Activated CD8-positive, alpha-beta memory T cell treated with anti-CD3 and anti-CD28 coated beads for 4 hours (primary cell): ENCODE data around the gene TSPAN13.

Source experiments
- DNase-seq, 2 donors: peaks; one replicate each; pipeline ENCODE4 v3.0.0-alpha.2; 2020; ENCODE audit warnings: low read depth in 2 of 2

Gene TSPAN13

DNA sequence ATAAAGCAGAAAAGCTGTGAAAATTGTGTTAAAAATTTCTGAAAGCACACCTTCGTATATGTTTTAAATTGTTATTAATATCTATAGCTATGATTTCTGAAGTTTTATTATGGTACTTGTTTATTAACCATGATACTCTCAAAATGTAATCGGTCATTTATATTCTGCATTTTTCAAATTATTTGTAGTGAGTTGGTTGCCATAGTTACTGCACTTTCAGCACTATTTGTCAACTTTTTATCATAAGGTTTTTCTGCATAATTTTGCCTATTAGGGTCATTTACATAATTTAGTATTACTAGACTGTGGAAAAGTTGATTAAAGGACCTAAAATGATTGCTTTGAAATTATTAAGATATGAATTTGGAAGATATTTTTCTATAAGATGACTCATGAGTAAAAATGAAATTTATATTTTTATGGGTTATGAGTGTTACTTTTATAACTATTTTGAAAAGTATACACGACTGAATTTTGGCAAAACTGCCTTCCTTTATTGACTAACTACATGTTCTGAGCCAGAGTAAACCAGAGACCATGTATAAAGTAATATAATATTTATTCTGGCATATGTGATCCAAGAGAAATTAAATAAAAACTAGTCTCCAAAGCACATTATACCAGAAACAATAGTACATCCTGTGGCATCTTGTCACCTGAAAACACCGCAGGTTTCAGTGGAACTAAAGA is 59.1 kb downstream of the TSPAN13 start:
- no peak for DNase-seq

DNA sequence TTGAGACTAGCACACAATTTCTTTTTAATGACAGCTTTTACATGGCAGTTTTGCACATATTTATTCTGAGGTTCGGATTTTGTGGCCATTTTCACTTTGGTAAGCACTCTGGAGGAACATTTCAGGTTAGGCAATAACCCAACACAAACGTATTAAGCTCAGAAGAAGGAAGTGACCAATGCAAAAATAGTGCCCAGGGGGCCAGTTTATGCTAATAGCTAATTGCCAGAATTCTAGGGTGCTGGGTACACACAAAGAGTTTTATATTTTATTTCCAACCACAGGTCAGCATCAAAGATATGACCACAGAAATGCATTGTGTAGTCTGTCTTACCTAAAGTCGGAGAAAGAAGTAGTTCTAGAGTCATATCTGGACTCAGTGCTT is 59.7 kb downstream of the TSPAN13 start:
- no peak for DNase-seq

DNA sequence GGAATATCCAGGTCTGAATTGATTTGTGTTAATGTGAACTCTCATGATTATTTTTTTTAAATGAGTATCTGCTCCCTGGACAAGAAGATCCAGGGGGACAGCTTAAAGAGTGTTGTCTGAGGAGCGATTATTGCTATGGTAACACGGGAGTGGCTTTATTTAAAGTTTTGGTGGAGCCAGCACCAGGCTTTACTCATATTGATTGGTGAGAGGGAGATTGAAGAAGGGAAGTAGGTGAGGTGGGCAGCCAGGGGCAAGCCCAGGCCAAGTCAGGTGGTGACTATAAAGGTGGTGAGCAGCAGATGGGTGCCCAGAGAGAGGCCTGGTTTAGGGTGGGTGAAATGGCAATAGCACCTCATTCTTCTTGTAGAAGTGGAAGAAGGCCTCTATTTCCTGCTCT is 61.4 kb downstream of the TSPAN13 start:
- DNase-seq, result no peak

DNA sequence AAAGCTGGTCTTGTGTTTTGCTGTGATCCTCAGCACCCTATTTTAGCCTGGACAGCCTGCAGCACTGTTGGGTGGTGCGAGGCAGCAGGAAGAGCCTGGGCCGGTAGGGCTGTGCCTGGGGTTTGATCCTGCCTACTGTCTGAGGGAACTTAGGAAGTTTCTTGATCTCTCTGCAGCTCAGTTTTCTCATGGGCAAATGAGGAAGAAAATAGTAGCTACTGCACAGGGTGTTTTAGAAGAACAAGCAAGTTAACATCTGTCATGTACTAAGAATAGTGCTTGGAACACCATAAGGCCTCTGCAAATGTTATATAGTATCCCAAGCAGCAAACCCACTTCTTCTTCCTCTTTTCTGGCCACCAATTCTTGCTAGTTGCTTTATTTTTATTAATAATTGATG is 63.3 kb downstream of the TSPAN13 start:
- DNase-seq, result no peak

DNA sequence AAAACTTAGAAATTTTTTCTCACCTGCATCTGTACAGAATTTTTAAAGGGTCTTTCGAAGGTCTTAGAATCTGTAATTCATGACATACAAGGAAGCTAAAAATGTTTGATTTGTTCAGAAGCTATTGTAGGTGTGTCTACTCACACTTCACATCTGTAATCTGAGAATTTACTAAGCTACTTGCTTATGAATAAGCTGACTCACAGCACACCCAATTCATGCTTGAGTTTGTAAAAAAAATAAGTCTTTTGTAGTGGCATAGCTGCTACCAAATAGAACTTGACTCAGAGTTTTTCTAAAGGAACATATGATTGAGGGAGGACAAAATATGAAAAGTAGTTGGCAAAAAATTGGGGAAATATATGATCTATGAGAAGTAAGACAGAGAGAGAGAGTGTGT is 64.0 kb downstream of the TSPAN13 start:
- no peak for DNase-seq

DNA sequence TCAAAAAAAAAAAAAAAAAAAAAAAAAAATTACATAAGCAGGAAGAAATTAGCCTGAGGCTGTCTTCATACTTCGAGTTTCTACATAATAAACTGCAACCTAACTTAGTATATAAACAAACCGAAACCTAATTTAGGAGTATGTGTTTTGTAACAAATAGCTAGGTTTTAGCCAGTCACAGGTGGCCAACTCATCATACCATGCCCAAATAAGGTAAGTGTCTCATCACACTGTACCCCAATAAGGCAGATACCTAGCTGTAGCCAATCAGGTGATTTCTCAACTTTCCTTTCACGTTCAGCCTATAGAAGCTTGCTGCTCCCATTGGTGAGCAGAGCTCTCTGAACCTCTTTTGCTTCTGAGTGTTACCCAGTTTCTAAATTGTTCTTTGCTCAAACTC is 65.2 kb downstream of the TSPAN13 start:
- no peak for DNase-seq

DNA sequence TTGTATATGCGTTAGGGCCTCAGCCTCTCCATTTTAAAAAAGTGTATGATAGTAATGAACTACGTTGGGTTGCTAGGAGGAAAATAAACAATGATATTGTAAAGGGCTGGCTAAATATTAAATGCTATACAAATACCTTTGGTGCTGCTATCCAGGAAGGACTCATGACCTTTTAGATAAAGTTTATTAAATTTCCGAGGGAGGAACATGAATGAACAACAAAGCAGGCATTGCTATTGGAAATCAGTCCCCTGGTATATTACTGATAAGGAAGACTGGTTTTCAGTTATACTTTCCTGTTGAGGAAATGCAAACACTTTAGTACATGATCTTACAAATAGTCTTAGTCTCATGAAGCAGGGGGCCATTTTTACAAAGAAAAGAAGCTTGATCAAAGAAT is 68.5 kb downstream of the TSPAN13 start:
- DNase-seq, result no peak

DNA sequence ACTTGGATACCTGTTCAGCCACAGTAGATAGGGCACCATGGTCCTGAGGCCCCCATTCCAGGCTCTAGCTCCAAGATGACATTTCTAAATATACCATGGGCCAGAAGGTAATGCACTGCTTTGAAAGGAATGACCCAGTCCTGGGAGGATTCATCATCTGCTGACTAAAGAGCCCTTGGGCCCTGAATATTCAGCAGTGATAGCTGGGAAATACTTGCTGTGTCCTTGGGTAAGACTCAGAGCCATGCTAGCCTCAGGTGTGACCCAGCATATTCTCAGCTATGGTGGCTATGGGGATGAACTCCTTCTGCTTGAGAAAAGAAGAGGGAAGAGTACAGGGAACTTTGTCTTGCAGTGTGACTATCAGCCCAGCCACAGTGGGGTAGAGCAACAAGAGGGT is 72.5 kb downstream of the TSPAN13 start:
- no peak for DNase-seq

DNA sequence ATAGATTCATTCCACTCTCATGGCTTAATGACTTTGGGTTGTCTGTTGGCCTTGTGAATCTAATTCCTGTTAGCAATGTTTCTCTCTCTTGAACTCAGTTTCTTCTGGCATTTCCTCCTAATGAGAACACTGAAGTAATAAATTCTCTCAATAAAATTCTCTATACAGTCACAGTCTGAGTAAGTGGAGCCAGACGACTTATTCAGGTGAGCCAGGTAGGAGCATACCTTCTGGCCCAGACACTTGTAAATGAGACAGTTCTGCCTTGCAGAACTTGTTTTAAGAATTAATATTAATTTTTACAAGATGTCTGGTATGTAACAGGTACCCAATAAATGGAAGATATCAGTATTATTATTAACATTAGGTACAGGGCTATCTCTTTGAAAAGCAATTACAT is 79.8 kb downstream of the TSPAN13 start:
- DNase-seq, result no peak
